Osteocyte (in vitro differentiated cells): ENCODE results near the gene RASA1. TPM values are rescaled to one million over a fixed set of nuclear protein-coding genes. Genes with fewer than 3 reads are reported as not detected.

Experiments
- DNase-seq: peaks from one replicate; pipeline ENCODE4 v3.0.0; 2021; ENCODE audit warnings: mixed read lengths; ENCODE audit not compliant: unreplicated experiment; ENCODE audit errors: extremely low spot score
- H3K27ac Mint-ChIP-seq: one replicate; pipeline ENCODE4 v1.8.0; 2021; ENCODE audit warnings: mild to moderate bottlenecking, mixed read lengths; ENCODE audit not compliant: unreplicated experiment
- H3K27me3 Mint-ChIP-seq: one replicate; pipeline ENCODE4 v1.8.0; 2021; ENCODE audit warnings: mixed read lengths; ENCODE audit not compliant: unreplicated experiment
- H3K36me3 Mint-ChIP-seq: one replicate; pipeline ENCODE4 v1.8.0; 2021; ENCODE audit warnings: mixed read lengths; ENCODE audit not compliant: unreplicated experiment
- H3K4me1 Mint-ChIP-seq: one replicate; pipeline ENCODE4 v1.8.0; 2021; ENCODE audit warnings: mixed read lengths; ENCODE audit not compliant: unreplicated experiment
- H3K4me3 Mint-ChIP-seq: one replicate; pipeline ENCODE4 v1.8.0; 2021; ENCODE audit warnings: mild to moderate bottlenecking, moderate library complexity, mixed read lengths; ENCODE audit not compliant: unreplicated experiment
- H3K9me3 Mint-ChIP-seq: one replicate; pipeline ENCODE4 v1.8.0; 2021; ENCODE audit warnings: mixed read lengths; ENCODE audit not compliant: unreplicated experiment
- CTCF ChIP-seq: fragments of 200-600 bp; sonication (generic); IDR thresholded peaks from 2 replicates; pipeline ENCODE4 v1.5.0; 2021; ENCODE audit warnings: antibody characterized with exemption, mild to moderate bottlenecking, moderate library complexity
- total RNA-seq: library from RNA; stranded (reverse); gene quantifications from 2 replicates; pipeline ENCODE4 v1.2.1, GENCODE V29; 2021

Gene RASA1
- total RNA-seq, 1 donor from 2014 or later, result 32.1 TPM

DNA sequence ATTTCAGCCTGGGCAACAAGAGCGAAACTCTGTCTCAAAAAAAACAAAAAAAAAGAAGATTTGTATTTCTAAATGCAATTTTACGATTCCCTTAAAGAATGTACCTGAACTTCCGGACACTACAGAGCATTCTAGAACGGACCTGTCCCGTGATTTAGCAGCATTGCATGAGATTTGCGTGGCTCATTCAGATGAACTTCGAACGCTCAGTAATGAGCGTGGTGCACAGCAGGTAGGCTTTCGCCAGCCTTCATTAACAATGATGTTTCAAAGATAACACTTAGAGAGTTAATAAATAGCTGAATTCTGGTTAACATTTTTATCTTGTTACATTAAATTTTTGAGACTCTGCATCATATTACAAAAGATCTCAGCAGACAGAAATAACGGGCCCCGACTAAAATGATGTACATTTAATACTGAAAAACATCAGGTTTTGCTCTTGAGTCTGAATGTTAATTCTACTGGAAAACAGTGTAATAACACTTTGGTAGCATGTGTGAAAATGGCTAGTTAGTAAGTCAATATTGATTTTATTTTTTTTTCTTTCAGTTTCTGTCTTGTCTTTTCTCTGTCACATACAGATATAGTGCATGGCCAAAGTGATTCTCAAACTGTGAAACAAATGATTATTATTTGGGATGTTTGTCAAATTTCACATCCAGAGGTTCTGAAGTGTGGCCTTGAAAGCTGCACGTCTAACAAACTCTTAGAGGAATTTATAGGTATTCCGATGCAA lies 121.8 kb downstream of the RASA1 start:
- H3K36me3 Mint-ChIP-seq, result peaks cover 45% of the 10 kb centered on the region
- peaks cover 58% of the 10 kb centered on the region for H3K4me1 Mint-ChIP-seq
- H3K27me3 Mint-ChIP-seq, result no peaks in the 10 kb centered on the region
- no peak overlapping the region for H3K27ac Mint-ChIP-seq
- no peak overlapping the region for H3K4me3 Mint-ChIP-seq
- no peak for DNase-seq
- no peaks in the 10 kb centered on the region for H3K9me3 Mint-ChIP-seq
- no peak for TF ChIP-seq CTCF

DNA sequence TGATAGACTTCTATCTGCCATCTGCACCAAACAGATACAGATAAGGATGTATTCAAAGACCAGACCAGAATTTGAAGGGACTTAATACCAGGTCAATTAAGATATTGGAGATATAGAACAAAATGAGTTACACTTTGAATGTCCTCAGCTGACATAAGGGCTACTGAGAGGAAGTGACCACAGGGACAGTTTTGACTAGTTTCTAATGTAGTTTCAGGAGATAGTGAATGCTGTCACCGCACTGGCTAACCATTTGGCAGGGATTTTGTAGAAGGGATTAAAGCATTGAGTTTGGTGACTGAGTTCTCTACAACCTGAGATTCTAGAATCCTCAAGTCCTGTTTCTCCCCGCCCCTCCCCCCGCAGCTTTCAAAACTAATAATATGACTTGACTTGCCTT lies 122.4 kb downstream of the RASA1 start:
- Mint-ChIP-seq H3K27ac (peak overlapping the region; percentile 66), H3K9me3 (no peaks in the 10 kb centered on the region), H3K4me1 (peaks cover 64% of the 10 kb centered on the region), H3K4me3 (no peak overlapping the region), H3K27me3 (no peaks in the 10 kb centered on the region), H3K36me3 (peaks cover 49% of the 10 kb centered on the region)
- no peak for DNase-seq
- no peak for TF ChIP-seq CTCF

GRCh38 chr5:87390576-87391199 lies 123.0 kb downstream of the RASA1 start:
- no peak for TF ChIP-seq CTCF
- Mint-ChIP-seq H3K4me1 (peaks cover 69% of the 10 kb centered on the region), H3K36me3 (peaks cover 52% of the 10 kb centered on the region), H3K4me3 (no peak overlapping the region), H3K27me3 (no peaks in the 10 kb centered on the region), H3K9me3 (no peaks in the 10 kb centered on the region), H3K27ac (peak overlapping the region; percentile 66)
- no peak for DNase-seq

- Mint-ChIP-seq H3K9me3 (no peaks in the 10 kb centered on the region), H3K4me1 (peaks cover 71% of the 10 kb centered on the region), H3K4me3 (no peak overlapping the region), H3K27ac (peak overlapping the region; percentile 95), H3K27me3 (no peaks in the 10 kb centered on the region), H3K36me3 (peaks cover 50% of the 10 kb centered on the region)
- DNase-seq, result no peak
- TF ChIP-seq CTCF, result no peak
These were observed 124.5 kb downstream of the RASA1 start for GRCh38 chr5:87392170-87392569.

DNA sequence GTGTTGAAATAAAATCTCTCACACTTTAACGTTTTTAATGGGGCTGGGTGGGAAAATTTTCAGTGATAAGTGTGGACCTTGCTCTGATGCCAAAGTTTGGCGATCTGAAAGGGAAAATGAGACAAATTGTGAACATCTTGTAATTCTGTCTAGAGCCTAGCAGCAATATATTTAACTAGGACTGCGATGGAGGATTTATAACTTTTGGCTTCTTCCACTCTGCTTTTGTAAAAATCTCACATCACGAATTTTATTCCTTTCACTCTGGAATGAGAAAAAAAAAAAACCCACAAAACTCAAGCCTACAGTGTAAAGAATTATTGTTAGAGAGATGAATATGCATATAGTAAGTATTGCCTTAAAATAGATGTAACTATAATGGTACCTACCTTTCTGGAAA lies 125.1 kb downstream of the RASA1 start:
- peak overlapping the region; percentile 95 for H3K27ac Mint-ChIP-seq
- H3K4me1 Mint-ChIP-seq, result peaks cover 68% of the 10 kb centered on the region
- no peak for TF ChIP-seq CTCF
- H3K4me3 Mint-ChIP-seq, result peak overlapping the region; percentile 19
- H3K36me3 Mint-ChIP-seq, result peaks cover 52% of the 10 kb centered on the region
- no peaks in the 10 kb centered on the region for H3K27me3 Mint-ChIP-seq
- DNase-seq, result no peak
- H3K9me3 Mint-ChIP-seq, result no peaks in the 10 kb centered on the region
